Measurements from ENCODE around the gene SLC38A1.

DNA sequence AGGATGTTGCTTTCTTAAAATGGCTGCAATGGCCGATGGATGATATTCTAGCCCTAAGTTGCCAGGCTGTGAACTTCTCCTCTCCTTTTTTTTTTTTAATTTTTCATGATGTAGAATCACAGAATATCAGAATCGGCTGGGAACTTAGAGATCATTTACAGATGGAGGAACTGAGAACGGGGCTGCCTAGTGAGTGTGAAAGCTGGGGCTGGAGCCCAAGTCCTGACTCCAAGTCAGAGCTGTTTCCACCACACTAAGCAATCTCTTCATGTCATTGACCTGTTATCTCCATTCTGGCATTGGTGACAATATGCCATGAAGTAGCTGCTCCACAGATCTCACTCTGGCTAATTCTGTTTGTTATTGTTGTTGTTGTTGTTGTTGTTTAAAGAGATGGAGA lies 121.7 kb downstream of the SLC38A1 start:
- TF ChIP-seq NFIC (IDR thresholded peaks at IDR 0.05; ENCODE audit: borderline replicate concordance) = no peak
- TF ChIP-seq, protein P1, sequence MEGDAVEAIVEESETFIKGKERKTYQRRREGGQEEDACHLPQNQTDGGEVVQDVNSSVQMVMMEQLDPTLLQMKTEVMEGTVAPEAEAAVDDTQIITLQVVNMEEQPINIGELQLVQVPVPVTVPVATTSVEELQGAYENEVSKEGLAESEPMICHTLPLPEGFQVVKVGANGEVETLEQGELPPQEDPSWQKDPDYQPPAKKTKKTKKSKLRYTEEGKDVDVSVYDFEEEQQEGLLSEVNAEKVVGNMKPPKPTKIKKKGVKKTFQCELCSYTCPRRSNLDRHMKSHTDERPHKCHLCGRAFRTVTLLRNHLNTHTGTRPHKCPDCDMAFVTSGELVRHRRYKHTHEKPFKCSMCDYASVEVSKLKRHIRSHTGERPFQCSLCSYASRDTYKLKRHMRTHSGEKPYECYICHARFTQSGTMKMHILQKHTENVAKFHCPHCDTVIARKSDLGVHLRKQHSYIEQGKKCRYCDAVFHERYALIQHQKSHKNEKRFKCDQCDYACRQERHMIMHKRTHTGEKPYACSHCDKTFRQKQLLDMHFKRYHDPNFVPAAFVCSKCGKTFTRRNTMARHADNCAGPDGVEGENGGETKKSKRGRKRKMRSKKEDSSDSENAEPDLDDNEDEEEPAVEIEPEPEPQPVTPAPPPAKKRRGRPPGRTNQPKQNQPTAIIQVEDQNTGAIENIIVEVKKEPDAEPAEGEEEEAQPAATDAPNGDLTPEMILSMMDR (IDR thresholded peaks at IDR 0.05) = no peak
- no peak for TF ChIP-seq MEF2A (IDR thresholded peaks at IDR 0.05; ENCODE audit: borderline replicate concordance, low read depth)
- no peak for TF ChIP-seq EZH2phosphoT487 (IDR thresholded peaks at IDR 0.05; ENCODE audit: borderline replicate concordance, low read depth)
- TF ChIP-seq PBX3 (IDR thresholded peaks at IDR 0.05) = no peak
- no peak for TF ChIP-seq IRF3 (IDR thresholded peaks at IDR 0.05; ENCODE audit: low read depth, low read length)
- TF ChIP-seq RCOR1 (IDR thresholded peaks at IDR 0.05; ENCODE audit: low read length) = no peak
- no peak for TF ChIP-seq JUND (IDR thresholded peaks at IDR 0.05)
- TF ChIP-seq REST (IDR thresholded peaks at IDR 0.05; ENCODE audit: low read depth, low read length) = no peak

Measured in SK-N-SH (cell line).